SK-N-MC (cell line): ENCODE data around the gene ASB2.

Source experiments
- DNase-seq: peaks from one replicate; pipeline ENCODE4 v3.0.0-alpha.2; 2011; ENCODE audit warnings: low read depth, low spot score
- H3K27ac ChIP-seq: fragments of 200-600 bp; sonication (generic); 2 replicates; pipeline ENCODE4 v1.5.1; 2016; ENCODE audit warnings: mixed run types
- H3K36me3 ChIP-seq: fragments of 200-600 bp; sonication (generic); 2 replicates; pipeline ENCODE4 v1.6.1; 2017; ENCODE audit warnings: antibody characterized with exemption, low read length, mixed read lengths; ENCODE audit not compliant: insufficient read depth
- H3K4me3 ChIP-seq: fragments of 200-600 bp; sonication (generic); 2 replicates; pipeline ENCODE4 v1.5.1; 2016
- H3K9ac ChIP-seq: fragments of 200-600 bp; sonication (generic); 2 replicates; pipeline ENCODE4 v1.8.0; 2017; ENCODE audit warnings: mixed run types, mixed read lengths; ENCODE audit not compliant: insufficient read length
- H3K9me3 ChIP-seq: fragments of 200-600 bp; sonication (generic); 2 replicates; pipeline ENCODE4 v1.6.1; 2017; ENCODE audit warnings: low read depth, mild to moderate bottlenecking, antibody characterized with exemption, low read length, moderate library complexity, mixed read lengths
- EZH2 ChIP-seq: fragments of 200-600 bp; sonication (generic); IDR thresholded peaks from one replicate; pipeline ENCODE4 v1.6.1; 2017; ENCODE audit warnings: antibody characterized with exemption
- FOXP2 ChIP-seq: optimal IDR thresholded peaks from 2 replicates; pipeline ENCODE3; 2011; ENCODE audit warnings: mild to moderate bottlenecking, moderate library complexity; ENCODE audit not compliant: insufficient read depth; ENCODE audit errors: extremely low read length, control extremely low read depth
- POLR2AphosphoS5 ChIP-seq: IDR thresholded peaks from 2 replicates; pipeline ENCODE4 v1.6.1; 2012; ENCODE audit warnings: mild to moderate bottlenecking, low read depth, low read length, borderline replicate concordance

ASB2 gene

DNA sequence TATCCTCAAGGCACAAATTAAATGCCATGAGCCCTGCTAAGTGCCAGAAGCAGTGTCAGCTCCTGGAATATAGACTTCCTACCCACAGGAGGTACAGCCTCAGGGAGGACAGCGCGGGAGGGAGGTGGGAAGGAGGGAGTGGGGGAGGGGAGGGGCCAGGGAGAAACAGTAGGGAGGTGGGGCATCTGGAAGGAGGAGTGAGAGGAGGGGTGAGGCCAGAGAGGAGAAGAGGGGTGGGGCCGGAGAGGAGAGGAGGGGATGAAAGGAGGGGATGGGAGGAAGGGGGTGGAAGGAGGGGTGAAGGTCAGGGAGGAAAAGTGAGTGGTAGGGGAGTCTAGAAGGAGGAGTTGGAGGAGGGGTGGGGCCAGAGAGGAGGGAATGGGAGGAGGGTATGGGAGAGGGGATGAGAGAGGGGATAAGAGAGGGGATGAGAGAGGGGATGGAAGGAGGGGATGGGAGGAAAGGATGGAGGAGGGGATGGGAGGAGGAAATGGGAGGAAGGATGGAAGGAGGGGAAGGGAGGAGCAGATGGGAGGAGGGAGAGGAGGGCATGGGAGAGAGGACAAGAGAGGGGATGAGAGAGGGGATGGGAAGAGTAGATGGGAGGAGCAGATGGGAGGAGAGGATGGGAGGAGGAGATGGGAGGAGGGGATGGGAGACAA, 11.6 kb upstream of the ASB2 start:
- H3K4me3 ChIP-seq, result no peak overlapping the region
- no peak overlapping the region for H3K9ac ChIP-seq
- no peak for DNase-seq
- H3K9me3 ChIP-seq, result no peaks in the 10 kb centered on the region
- H3K27ac ChIP-seq, result no peak overlapping the region
- TF ChIP-seq POLR2AphosphoS5 (no peak), EZH2 (no peak), FOXP2 (no peak)
- no peaks in the 10 kb centered on the region for H3K36me3 ChIP-seq

DNA sequence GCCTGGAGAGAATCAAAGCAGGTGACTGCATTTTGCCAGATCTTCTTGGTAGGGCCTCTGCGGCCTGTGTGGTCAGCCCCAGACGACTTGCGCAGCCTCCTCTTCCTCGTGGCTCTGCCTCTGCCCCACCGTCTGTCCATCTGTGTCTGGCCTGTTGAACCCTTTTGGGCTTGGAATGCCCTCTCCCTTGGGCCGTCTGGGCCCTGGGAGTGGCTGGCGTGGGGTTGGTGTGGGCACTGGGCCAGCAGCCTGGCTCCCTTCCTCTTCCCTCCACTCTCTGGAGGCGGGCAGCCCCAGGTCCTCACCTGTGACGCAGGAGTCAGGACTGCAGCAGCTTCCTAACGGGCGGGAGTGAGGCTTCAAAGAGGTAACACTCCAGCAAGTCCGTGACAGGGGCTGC, 11.0 kb upstream of the ASB2 start:
- no peak overlapping the region for H3K9ac ChIP-seq
- no peak overlapping the region for H3K4me3 ChIP-seq
- no peak overlapping the region for H3K27ac ChIP-seq
- DNase-seq, result no peak
- H3K9me3 ChIP-seq, result no peaks in the 10 kb centered on the region
- no peaks in the 10 kb centered on the region for H3K36me3 ChIP-seq
- TF ChIP-seq POLR2AphosphoS5 (no peak), EZH2 (no peak), FOXP2 (no peak)

DNA sequence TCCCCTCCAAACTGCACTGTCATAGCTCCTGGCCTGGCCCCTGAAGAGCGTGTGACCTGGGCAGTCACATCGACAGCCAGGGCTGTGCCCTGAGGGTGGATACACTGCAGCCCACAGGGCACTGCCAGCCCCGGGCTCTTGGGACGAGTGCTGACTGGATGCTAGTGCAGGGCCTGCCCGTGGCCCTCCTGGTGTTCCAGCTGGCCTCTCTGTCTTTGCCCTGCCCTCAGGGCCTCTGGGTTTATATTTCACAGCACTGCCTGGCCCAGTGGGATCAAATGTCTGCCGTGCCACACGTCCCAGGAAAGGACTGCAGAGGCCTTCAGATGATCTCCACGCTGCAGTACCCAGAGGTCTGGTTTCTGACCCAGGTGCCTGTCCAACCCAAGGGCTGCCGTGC, 10.6 kb upstream of the ASB2 start:
- no peak overlapping the region for H3K9ac ChIP-seq
- no peak for DNase-seq
- no peaks in the 10 kb centered on the region for H3K36me3 ChIP-seq
- TF ChIP-seq FOXP2, result no peak
- TF ChIP-seq EZH2, result no peak
- no peak for TF ChIP-seq POLR2AphosphoS5
- no peak overlapping the region for H3K4me3 ChIP-seq
- H3K27ac ChIP-seq, result no peak overlapping the region
- H3K9me3 ChIP-seq, result no peaks in the 10 kb centered on the region

DNA sequence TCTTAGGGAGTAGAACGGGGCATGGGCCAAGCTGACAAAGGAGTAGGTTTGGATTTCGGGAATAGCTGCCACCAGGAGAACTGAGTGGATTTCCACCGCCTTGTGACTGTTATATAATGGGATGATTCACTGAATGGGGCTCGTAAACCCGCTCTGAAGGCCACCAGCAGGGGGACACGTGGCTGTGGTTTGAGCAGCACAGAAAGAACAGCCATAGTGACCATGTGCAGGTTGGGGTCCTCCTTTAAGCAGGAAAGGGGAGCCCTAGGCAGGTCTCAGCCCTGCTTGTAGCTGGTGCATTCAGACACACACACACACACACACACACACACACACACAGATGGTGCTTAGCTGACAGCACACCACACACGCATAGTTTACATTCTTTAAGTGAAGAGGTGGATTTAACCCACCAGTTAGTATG, 8.6 kb upstream of the ASB2 start:
- Histone ChIP-seq H3K27ac (no peak overlapping the region), H3K9ac (no peak overlapping the region), H3K36me3 (no peaks in the 10 kb centered on the region), H3K9me3 (no peaks in the 10 kb centered on the region), H3K4me3 (no peak overlapping the region)
- DNase-seq, result no peak
- TF ChIP-seq POLR2AphosphoS5 (no peak), EZH2 (no peak), FOXP2 (no peak)

DNA sequence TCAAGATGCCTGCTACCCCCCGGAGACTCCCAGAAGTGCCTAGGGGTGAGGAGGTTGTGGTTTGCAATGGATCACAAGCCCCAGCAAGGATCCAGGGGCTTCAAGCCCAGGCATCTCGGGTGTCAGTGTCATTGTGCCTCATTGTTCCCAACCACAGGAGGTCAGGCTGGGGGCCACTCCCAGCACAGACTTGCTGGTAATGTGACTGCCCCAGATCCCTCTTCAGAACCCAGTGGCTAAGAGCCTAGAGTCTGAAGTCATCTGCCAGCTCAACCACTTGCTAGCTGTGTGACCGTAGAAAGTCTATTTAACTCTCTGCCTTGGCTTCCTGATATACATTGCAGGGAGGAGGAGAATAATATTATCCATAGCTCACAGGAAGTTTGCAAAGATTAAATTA, 7.7 kb upstream of the ASB2 start:
- H3K9me3 ChIP-seq, result no peaks in the 10 kb centered on the region
- TF ChIP-seq EZH2 (no peak), FOXP2 (no peak), POLR2AphosphoS5 (no peak)
- no peak overlapping the region for H3K27ac ChIP-seq
- H3K9ac ChIP-seq, result no peak overlapping the region
- H3K36me3 ChIP-seq, result no peaks in the 10 kb centered on the region
- DNase-seq, result no peak
- no peak overlapping the region for H3K4me3 ChIP-seq

DNA sequence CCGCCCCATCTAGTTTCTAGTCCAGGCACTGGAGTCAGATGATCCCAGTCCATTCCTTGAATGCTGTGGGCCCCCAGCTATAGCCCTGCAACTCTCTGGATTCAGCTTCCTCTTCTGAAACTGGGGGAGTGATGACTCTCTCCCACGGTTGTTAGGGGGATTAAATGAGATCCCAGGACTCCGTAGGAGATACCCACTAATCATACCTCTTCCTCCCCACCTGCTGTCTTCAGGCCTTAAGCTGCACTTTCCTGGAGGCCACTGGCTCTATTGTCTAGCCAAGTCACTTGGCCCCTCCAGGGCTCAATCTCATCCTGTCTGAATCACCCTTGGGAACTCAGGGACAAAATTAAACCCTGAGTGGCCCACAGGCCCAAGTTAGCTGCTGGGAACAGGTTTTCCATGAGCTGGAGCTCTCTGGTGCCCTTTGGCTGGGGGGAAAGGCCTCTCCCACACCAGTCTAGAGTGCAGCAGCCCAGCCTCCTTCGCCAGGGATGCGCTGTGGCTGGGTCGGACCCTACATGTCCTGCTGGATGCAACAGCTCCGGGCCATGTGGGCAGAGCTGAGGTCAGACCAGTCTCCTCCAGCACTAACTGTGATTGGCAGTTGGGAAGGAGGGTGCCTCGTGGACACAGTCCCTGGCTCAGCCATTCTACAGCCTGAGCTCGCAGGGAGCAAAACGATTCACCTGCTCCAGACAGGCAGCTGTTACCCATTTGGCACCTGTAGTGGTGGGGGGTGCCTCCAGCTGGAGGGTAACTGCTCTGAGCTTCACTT, 6.0 kb upstream of the ASB2 start:
- Histone ChIP-seq H3K27ac (no peak overlapping the region), H3K36me3 (no peaks in the 10 kb centered on the region), H3K4me3 (no peak overlapping the region), H3K9ac (no peak overlapping the region), H3K9me3 (no peaks in the 10 kb centered on the region)
- no peak for DNase-seq
- no peak for TF ChIP-seq POLR2AphosphoS5
- no peak for TF ChIP-seq EZH2
- no peak for TF ChIP-seq FOXP2

DNA sequence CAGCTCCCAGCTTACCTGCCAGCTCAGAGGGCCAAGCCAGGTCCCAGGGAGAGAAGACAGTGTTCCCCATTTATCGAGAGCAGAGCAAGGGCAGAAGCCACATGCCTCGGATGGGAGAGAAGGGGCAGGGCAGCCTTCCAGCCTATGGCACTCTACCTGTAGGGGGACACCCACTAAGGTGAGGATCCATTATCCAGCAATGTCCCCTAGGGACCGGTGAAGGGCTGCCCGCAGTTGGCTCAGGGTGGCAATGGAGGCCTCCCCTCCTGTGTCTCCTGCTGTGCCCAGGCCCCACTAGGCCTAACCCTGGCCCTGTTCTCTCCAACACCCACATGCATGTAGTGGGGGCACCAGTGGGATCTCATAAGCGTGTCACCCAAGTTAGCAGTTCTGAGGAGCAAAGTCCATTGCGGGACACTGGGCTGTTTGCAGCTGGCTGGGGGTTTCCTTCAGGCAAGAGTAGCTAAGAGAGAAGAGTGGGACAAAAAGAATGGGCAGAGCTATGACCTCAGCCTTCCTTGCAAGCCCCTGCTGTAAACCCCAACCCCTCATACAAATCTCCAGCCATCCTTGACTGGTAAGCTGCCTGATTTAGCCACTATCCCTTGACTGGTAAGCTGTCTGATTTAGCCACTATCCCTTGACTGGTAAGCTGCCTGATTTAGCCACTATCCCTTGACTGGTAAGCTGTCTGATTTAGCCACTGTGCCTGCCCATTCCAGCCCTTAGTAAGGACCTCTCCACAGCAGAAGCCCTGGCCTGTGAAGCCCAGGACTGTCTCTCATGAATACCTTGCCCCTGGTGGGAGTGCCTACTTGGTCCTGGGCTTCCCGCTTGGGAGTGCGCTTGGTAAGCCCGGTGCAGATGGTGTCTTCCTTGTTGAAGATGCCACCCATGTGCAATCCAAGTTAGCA, 5.2 kb upstream of the ASB2 start:
- Histone ChIP-seq H3K9me3 (no peaks in the 10 kb centered on the region), H3K9ac (no peak overlapping the region), H3K4me3 (no peak overlapping the region), H3K36me3 (no peaks in the 10 kb centered on the region), H3K27ac (no peak overlapping the region)
- TF ChIP-seq FOXP2 (no peak), POLR2AphosphoS5 (no peak), EZH2 (no peak)
- no peak for DNase-seq
